Fibroblast of the conjunctiva (primary cell): ENCODE results near the gene SV2C.
"Not testable (repeated sequence)": the region's sequence is repeated elsewhere in the genome, so short reads cannot be mapped to it uniquely, and the experiment has no call there.

Source experiments
- DNase-seq: peaks from one replicate; pipeline ENCODE4 v3.0.0-alpha.2; 2010; ENCODE audit warnings: low read depth

Gene SV2C, protein sequence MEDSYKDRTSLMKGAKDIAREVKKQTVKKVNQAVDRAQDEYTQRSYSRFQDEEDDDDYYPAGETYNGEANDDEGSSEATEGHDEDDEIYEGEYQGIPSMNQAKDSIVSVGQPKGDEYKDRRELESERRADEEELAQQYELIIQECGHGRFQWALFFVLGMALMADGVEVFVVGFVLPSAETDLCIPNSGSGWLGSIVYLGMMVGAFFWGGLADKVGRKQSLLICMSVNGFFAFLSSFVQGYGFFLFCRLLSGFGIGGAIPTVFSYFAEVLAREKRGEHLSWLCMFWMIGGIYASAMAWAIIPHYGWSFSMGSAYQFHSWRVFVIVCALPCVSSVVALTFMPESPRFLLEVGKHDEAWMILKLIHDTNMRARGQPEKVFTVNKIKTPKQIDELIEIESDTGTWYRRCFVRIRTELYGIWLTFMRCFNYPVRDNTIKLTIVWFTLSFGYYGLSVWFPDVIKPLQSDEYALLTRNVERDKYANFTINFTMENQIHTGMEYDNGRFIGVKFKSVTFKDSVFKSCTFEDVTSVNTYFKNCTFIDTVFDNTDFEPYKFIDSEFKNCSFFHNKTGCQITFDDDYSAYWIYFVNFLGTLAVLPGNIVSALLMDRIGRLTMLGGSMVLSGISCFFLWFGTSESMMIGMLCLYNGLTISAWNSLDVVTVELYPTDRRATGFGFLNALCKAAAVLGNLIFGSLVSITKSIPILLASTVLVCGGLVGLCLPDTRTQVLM

DNA sequence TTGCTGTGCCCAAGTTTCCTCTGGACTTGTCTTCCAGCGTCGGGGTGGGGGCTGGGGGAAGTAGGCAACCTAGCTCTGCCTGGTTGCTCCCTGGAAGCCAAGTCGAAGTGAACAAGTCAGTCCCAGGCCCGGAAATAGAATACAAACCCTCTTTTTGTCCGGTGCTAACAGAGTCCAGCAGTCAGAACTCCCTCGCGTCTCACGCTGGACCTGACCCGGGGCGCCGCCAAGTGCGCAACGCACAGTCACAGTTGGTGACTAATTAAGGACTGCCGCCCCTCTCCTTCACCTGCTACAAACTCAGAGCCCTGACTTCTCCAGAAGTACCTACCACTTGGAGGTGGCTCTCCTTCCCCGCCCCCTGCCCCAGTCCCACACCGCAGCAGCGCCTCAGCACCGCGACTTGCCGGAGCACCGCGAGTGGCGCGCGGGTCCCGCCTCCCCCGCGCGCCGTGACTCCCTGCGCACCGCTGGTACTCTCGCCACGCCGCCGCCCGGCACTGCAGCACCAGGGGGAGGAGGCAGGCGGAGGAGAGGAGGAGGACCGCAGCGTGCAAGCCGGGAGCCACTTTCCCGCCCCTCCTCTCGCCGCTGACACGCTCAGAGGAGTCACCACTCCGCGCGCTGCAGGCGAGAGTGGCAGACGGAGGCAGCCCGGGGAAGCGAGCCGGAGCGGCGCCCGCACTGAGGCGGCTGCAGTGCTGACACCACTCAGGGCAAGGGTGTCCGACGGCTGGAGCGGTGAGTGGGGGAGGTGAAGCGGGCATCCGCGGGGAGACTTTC is at the start of gene SV2C:
Gene SV2C (plus strand): TSS at position 612 of the 783 bp plus-strand sequence. CDS start 48,368 bp downstream, outside the sequence.
- DNase-seq = no peak

DNA sequence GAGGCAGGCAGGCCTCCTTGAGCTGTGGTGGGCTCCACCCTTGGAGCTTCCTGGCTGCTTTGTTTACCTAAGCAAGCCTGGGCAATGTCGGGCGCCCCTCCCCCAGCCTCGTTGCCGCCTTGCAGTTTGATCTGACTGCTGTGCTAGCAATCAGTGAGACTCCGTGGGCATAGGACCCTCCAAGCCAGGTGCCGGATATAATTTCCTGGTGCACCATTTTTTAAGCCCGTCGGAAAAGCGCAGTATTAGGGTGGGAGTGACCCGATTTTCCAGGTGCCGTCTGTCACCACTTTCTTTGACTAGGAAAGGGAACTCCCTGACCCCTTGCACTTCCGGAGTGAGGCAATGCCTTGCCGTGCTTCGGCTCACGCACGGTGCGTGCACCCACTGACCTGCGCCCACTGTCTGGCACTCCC is 45.4 kb upstream of the SV2C start:
- DNase-seq = not testable (repeated sequence)

- DNase-seq = no peak
Observed at GRCh38 chr5:76038212-76038611, 45.0 kb upstream of the SV2C start.

DNA sequence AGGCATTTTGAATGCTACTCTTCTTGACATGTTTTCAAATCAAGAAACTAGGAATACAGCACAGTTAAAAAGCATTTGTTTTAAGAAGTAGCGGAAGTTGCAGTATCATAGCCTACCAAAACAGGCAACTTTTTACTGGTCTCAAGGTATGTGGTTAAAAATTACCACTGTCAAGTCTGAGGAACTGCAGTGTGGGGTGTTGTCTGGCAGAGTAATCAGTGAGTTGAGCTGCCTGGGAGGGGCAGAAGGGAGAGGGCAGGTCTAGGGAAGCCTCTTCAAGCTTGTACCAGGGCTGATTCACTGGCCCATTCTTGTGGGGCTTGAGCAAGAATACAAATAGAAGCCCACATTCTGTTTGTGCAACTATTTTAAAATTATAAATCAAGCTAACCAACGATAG is 42.4 kb upstream of the SV2C start:
- no peak for DNase-seq

DNA sequence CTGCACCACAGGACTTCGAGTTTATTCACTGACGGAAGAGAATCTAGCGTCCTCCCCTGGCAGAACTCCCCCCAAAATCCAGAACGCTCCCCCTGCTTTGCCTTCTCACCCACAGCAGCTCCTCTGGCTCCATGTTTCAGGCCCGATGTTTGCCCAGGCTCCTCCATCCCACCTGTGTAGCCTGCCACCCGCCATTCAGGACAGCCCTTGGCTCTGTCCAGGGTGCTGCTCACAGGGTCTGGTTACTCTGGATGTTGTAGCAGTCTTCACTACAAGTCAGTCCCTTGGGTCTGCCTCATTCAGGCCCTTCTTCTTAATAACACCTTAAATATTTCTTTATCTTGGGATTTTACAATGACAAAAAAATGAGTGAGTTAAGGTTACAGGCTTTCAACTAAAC is 41.3 kb upstream of the SV2C start:
- no peak for DNase-seq

GRCh38 chr5:76046741-76047140 is 36.4 kb upstream of the SV2C start:
- no peak for DNase-seq

GRCh38 chr5:76050134-76050533 is 33.0 kb upstream of the SV2C start:
- DNase-seq = no peak

- DNase-seq = no peak
Observed at GRCh38 chr5:76062502-76063041, 20.6 kb upstream of the SV2C start.

GRCh38 chr5:76065258-76065657 is 17.9 kb upstream of the SV2C start:
- no peak for DNase-seq

DNA sequence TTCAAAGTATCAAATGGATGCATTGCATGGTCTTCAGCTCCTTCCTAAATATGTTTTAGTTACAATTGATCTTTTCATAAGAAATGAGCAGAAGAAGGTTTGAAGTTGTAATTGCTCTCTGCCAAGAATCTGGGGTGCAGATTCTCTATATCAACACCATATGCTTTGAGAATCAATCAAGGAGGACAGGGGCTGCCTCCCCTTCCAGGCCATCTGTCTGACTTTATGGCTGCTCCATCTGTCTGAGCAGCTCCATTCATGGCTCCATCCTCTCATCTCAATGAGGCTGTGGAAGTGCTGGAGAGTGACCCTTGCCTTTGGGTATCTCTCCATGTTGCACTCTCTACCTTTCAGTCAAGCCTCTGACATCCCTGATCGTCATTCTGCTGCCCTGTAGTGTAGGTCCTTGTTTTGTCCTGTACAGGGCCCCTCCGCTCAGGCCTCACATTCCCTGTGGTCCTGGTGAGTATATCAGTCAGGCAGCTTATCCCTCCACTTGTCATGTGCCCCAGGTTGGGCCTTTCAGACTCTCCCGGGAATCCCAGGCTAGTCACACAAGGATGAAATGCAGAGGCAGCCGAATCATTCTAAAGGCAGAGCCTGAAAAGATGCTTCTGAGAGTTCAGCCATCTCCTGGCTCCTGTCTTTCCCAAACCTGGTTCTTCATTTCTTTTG is 14.0 kb upstream of the SV2C start:
- no peak for DNase-seq

- DNase-seq = no peak
Observed at GRCh38 chr5:76074487-76075065, 8.6 kb upstream of the SV2C start.

- no peak for DNase-seq
Observed at GRCh38 chr5:76081811-76082771, 1.1 kb upstream of the SV2C start.

DNA sequence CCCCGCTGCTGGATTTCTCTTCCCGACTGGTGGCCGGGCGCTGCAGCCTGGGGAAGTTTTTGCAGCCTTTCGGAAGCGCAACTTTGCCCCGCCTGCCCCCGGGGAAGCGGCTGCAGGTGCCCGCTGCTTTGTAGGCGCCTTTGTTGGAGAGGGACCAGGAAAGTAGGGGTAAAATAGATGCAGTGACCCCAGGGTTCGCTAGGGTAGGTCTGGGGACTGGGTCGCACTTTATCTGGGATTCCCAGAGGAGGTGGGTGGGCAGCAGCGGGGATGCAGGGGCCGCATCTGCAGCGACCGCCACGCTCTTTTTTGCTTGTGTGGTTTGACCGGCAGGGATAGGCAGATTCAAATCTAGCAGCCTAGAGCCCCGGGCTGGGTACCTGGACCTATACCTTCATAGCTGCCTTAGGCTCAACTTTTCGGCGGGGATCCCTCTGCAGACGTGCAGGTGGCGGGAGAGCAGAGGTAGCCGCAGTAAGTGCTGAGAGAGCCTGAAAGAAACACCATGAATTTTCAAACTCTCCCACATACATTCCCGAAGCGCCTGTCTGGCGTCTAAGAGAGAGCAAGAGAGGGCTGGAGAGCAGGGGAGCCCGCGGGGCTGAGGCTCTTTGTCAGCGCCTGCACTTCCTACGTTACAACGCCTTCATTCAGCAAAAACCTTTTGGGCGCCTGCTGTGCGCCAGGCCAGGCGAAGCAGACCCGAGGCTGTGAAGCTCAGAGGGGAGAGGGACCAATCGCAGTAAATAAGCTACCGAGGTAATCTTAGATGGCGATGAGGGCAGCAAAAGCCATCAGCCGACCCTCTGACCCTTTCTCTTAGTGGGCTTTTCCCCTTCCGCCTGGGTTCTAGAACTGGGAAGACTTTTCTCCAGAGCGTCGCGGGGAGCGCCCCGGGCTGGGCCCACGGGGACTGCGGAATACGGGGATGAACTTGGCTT is 642 bp downstream of the SV2C start:
- no peak for DNase-seq

- DNase-seq = no peak
Observed at GRCh38 chr5:76084496-76085242, 1.5 kb downstream of the SV2C start.

GRCh38 chr5:76085243-76085579 is 2.0 kb downstream of the SV2C start:
- DNase-seq = no peak

GRCh38 chr5:76086095-76086494 is 2.9 kb downstream of the SV2C start:
- no peak for DNase-seq

GRCh38 chr5:76089156-76089555 is 6.0 kb downstream of the SV2C start:
- DNase-seq = not testable (repeated sequence)

- DNase-seq = no peak
Observed at GRCh38 chr5:76091351-76091750, 8.2 kb downstream of the SV2C start.
